ENCODE results near the gene PSMC5. TPM values are rescaled to one million over a fixed set of nuclear protein-coding genes. Genes with fewer than 3 reads are reported as not detected.

The PSMC5 gene
- total and polyA plus RNA-seq, 10 of the 15 experiments (the other 5 are each of a cell fraction or from before 2014, with no cell fraction given) = 55.0 to 266 (median 148) TPM

GRCh38 chr17:63848834-63849689 is 21.8 kb downstream of the PSMC5 start (continued):
- TF ChIP-seq, protein P1, sequence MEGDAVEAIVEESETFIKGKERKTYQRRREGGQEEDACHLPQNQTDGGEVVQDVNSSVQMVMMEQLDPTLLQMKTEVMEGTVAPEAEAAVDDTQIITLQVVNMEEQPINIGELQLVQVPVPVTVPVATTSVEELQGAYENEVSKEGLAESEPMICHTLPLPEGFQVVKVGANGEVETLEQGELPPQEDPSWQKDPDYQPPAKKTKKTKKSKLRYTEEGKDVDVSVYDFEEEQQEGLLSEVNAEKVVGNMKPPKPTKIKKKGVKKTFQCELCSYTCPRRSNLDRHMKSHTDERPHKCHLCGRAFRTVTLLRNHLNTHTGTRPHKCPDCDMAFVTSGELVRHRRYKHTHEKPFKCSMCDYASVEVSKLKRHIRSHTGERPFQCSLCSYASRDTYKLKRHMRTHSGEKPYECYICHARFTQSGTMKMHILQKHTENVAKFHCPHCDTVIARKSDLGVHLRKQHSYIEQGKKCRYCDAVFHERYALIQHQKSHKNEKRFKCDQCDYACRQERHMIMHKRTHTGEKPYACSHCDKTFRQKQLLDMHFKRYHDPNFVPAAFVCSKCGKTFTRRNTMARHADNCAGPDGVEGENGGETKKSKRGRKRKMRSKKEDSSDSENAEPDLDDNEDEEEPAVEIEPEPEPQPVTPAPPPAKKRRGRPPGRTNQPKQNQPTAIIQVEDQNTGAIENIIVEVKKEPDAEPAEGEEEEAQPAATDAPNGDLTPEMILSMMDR (IDR thresholded peaks at IDR 0.05 in 2 of 3, conservative IDR thresholded peaks at IDR 0.05 in 1 of 3; ENCODE audit: control insufficient read depth in 2 of 3, extremely low read depth in 1 of 3, insufficient read depth in 1 of 3, low read depth in 3 of 3, low read length in 3 of 3) = peak; percentile 76 to 84 (median 80)
- TF ChIP-seq ZBTB40 (IDR thresholded peaks at IDR 0.05; ENCODE audit: borderline replicate concordance) (no peak), KLF5 (IDR thresholded peaks at IDR 0.05; ENCODE audit: partially characterized antibody) (peak; percentile 99), RFX5 (IDR thresholded peaks at IDR 0.05; ENCODE audit: low read depth, low read length) (peak; percentile 99), SP1 (IDR thresholded peaks at IDR 0.05; ENCODE audit: low read depth, low read length) (peak; percentile 64)
- TF ChIP-seq, protein P2, sequence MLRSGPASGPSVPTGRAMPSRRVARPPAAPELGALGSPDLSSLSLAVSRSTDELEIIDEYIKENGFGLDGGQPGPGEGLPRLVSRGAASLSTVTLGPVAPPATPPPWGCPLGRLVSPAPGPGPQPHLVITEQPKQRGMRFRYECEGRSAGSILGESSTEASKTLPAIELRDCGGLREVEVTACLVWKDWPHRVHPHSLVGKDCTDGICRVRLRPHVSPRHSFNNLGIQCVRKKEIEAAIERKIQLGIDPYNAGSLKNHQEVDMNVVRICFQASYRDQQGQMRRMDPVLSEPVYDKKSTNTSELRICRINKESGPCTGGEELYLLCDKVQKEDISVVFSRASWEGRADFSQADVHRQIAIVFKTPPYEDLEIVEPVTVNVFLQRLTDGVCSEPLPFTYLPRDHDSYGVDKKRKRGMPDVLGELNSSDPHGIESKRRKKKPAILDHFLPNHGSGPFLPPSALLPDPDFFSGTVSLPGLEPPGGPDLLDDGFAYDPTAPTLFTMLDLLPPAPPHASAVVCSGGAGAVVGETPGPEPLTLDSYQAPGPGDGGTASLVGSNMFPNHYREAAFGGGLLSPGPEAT (IDR thresholded peaks at IDR 0.05; ENCODE audit: low read depth) = peak; percentile 93
